ENCODE measurements around the gene RAB36.

The RAB36 gene

GRCh38 chr22:23149743-23150238 lies 4.5 kb downstream of the RAB36 start:
- H3K4me3 ChIP-seq (ENCODE audit: low read depth, low read length): no peak overlapping the region
- TF ChIP-seq CTCF (IDR thresholded peaks at IDR 0.05; ENCODE audit: low read depth, low read length): no peak
- no peaks in the 10 kb centered on the region; the same call in none of the 2 replicates for H3K4me1 ChIP-seq
- no peaks in the 10 kb centered on the region for H3K9me3 ChIP-seq
- no peak for DNase-seq
- H3K36me3 ChIP-seq: no peaks in the 10 kb centered on the region; the same call in 1 of the 2 replicates
- H3K27me3 ChIP-seq: no peaks in the 10 kb centered on the region

- DNase-seq: no peak
- TF ChIP-seq CTCF (IDR thresholded peaks at IDR 0.05; ENCODE audit: low read depth, low read length): no peak
- Histone ChIP-seq H3K27me3 (no peaks in the 10 kb centered on the region), H3K4me3 (ENCODE audit: low read depth, low read length) (no peak overlapping the region), H3K4me1 (no peaks in the 10 kb centered on the region; the same call in none of the 2 replicates), H3K9me3 (no peaks in the 10 kb centered on the region), H3K36me3 (no peaks in the 10 kb centered on the region; the same call in 1 of the 2 replicates)
These were observed 5.5 kb downstream of the RAB36 start for GRCh38 chr22:23150762-23151161.

- Histone ChIP-seq H3K36me3 (no peaks in the 10 kb centered on the region; the same call in 1 of the 2 replicates), H3K9me3 (no peaks in the 10 kb centered on the region), H3K27me3 (no peaks in the 10 kb centered on the region), H3K4me1 (no peaks in the 10 kb centered on the region; the same call in 1 of the 2 replicates), H3K4me3 (ENCODE audit: low read depth, low read length) (no peak overlapping the region)
- TF ChIP-seq CTCF (IDR thresholded peaks at IDR 0.05; ENCODE audit: low read depth, low read length): no peak
- no peak for DNase-seq
These were observed 6.5 kb downstream of the RAB36 start for GRCh38 chr22:23151827-23152226.

- TF ChIP-seq CTCF (IDR thresholded peaks at IDR 0.05; ENCODE audit: low read depth, low read length): no peak
- no peaks in the 10 kb centered on the region; the same call in 1 of the 2 replicates for H3K4me1 ChIP-seq
- DNase-seq: no peak
- H3K27me3 ChIP-seq: no peaks in the 10 kb centered on the region
- no peaks in the 10 kb centered on the region; the same call in 1 of the 2 replicates for H3K36me3 ChIP-seq
- H3K4me3 ChIP-seq (ENCODE audit: low read depth, low read length): no peak overlapping the region
- H3K9me3 ChIP-seq: no peaks in the 10 kb centered on the region
These were observed 7.2 kb downstream of the RAB36 start for GRCh38 chr22:23152238-23153114.

- TF ChIP-seq CTCF (IDR thresholded peaks at IDR 0.05; ENCODE audit: low read depth, low read length): no peak
- no peaks in the 10 kb centered on the region for H3K9me3 ChIP-seq
- no peaks in the 10 kb centered on the region; the same call in 1 of the 2 replicates for H3K4me1 ChIP-seq
- H3K36me3 ChIP-seq: no peaks in the 10 kb centered on the region; the same call in 1 of the 2 replicates
- H3K4me3 ChIP-seq (ENCODE audit: low read depth, low read length): no peak overlapping the region
- DNase-seq: no peak
- no peaks in the 10 kb centered on the region for H3K27me3 ChIP-seq
These were observed 8.7 kb downstream of the RAB36 start for GRCh38 chr22:23153994-23154393.

- Histone ChIP-seq H3K27me3 (no peaks in the 10 kb centered on the region), H3K4me3 (ENCODE audit: low read depth, low read length) (no peak overlapping the region)
- TF ChIP-seq CTCF (IDR thresholded peaks at IDR 0.05; ENCODE audit: low read depth, low read length): no peak
These were observed 9.2 kb downstream of the RAB36 start for GRCh38 chr22:23154461-23154860.

More at GRCh38 chr22:23154461-23154860, 9.2 kb downstream of the RAB36 start:
- Histone ChIP-seq H3K36me3 (no peaks in the 10 kb centered on the region; the same call in 1 of the 2 replicates), H3K9me3 (no peaks in the 10 kb centered on the region), H3K4me1 (no peaks in the 10 kb centered on the region; the same call in 1 of the 2 replicates)
- no peak for DNase-seq
